HEK293T (cell line): ENCODE measurements around the gene PPY.

Experiments used
- BHLHE40 ChIP-seq: fragments of 450-650 bp; IDR thresholded peaks from 2 replicates; pipeline ENCODE4 v1.6.1; 2016; ENCODE audit warnings: mild to moderate bottlenecking, moderate library complexity, borderline replicate concordance
- ELF4 ChIP-seq: fragments of 450-650 bp; IDR thresholded peaks from 2 replicates; pipeline ENCODE4 v1.6.1; 2017; ENCODE audit warnings: antibody characterized with exemption
- FOXA1 ChIP-seq: fragments of 450-650 bp; IDR thresholded peaks from 2 replicates; pipeline ENCODE4 v1.6.1; 2016; ENCODE audit warnings: mild to moderate bottlenecking
- FOXK2 ChIP-seq: fragments of 450-650 bp; IDR thresholded peaks from 2 replicates; pipeline ENCODE4 v1.6.1; 2016; ENCODE audit warnings: mild to moderate bottlenecking
- FOXM1 ChIP-seq: fragments of 450-650 bp; IDR thresholded peaks from 2 replicates; pipeline ENCODE4 v1.6.1; 2017; ENCODE audit warnings: mild to moderate bottlenecking, borderline replicate concordance
- HDGF ChIP-seq: fragments of 450-650 bp; IDR thresholded peaks from 2 replicates; pipeline ENCODE4 v1.6.1; 2017; ENCODE audit warnings: antibody characterized with exemption, borderline replicate concordance
- L3MBTL2 ChIP-seq: fragments of 450-650 bp; conservative IDR thresholded peaks from 2 replicates; pipeline ENCODE4 v1.6.1; 2016; ENCODE audit warnings: mild to moderate bottlenecking
- PKNOX1 ChIP-seq: fragments of 450-650 bp; IDR thresholded peaks from 2 replicates; pipeline ENCODE4 v1.6.1; 2016
- SP1 ChIP-seq: fragments of 450-650 bp; IDR thresholded peaks from 2 replicates; pipeline ENCODE4 v1.6.1; 2017
- SUZ12 ChIP-seq: fragments of 450-650 bp; IDR thresholded peaks from 2 replicates; pipeline ENCODE4 v1.6.1; 2016; ENCODE audit warnings: mild to moderate bottlenecking
- ZNF384 ChIP-seq: fragments of 450-650 bp; IDR thresholded peaks from 2 replicates; pipeline ENCODE4 v1.6.1; 2016

- no peak for TF ChIP-seq ELF4
- TF ChIP-seq L3MBTL2 = no peak
- TF ChIP-seq PKNOX1 = no peak
- TF ChIP-seq FOXK2 = no peak
- no peak for TF ChIP-seq SUZ12
- TF ChIP-seq FOXM1 = no peak
- TF ChIP-seq FOXA1 = no peak
- no peak for TF ChIP-seq HDGF
- TF ChIP-seq BHLHE40 = no peak
- TF ChIP-seq SP1 = no peak
- TF ChIP-seq ZNF384 = no peak
These were observed 24.3 kb downstream of the PPY start for GRCh38 chr17:43918026-43918389.
